Breast epithelium (tissue), 4 donors: ENCODE results near the gene CAPZA2. TPM values are rescaled to one million over a fixed set of nuclear protein-coding genes. Genes with fewer than 3 reads are reported as not detected.

Experiments used
- DNase-seq, 2 donors: peaks; one replicate each; pipeline ENCODE4 v3.0.0-alpha.2; 2019; ENCODE audit warnings: low spot score in 2 of 2
- H3K27ac ChIP-seq, 2 donors: fragments of 200-600 bp; sonication (generic) in 1 of 2; one replicate each; pipeline ENCODE4 v1.5.1; 2016 to 2019; ENCODE audit warnings: mild to moderate bottlenecking in 1 of 2
- H3K27me3 ChIP-seq, 2 donors: fragments of 200-600 bp; sonication (generic) in 1 of 2; one replicate each; pipeline versions ENCODE4 v1.5.1 to v1.6.0; 2017 to 2019; ENCODE audit warnings: control low read depth in 1 of 2, mild to moderate bottlenecking in 1 of 2
- H3K36me3 ChIP-seq: fragments of 200-600 bp; one replicate; pipeline ENCODE4 v1.5.1; 2019
- H3K4me1 ChIP-seq, 2 donors: fragments of 200-600 bp; sonication (generic); one replicate each; pipeline ENCODE4 v1.5.1; 2016 to 2019; ENCODE audit warnings: control low read depth in 1 of 2
- H3K4me3 ChIP-seq, 3 donors: fragments of 200-600 bp; sonication (generic); 1 replicate in 2 of 3; 2 replicates in 1 of 3; pipeline ENCODE4 v1.5.1; 2016 to 2019; ENCODE audit warnings: mild to moderate bottlenecking in 3 of 3, moderate library complexity in 2 of 3
- H3K9me3 ChIP-seq, 2 donors: fragments of 200-600 bp; sonication (generic) in 1 of 2; one replicate each; pipeline ENCODE4 v1.5.1; 2016 to 2019; ENCODE audit warnings: control low read depth in 1 of 2
- CTCF ChIP-seq, 3 donors: fragments of 450-650 bp; IDR thresholded peaks; one replicate each; pipeline ENCODE4 v1.5.1; 2016 to 2017; ENCODE audit warnings: antibody characterized with exemption in 3 of 3, mild to moderate bottlenecking in 3 of 3, moderate library complexity in 3 of 3
- POLR2A ChIP-seq: fragments of 450-650 bp; IDR thresholded peaks from one replicate; pipeline ENCODE4 v1.6.1; 2016; ENCODE audit warnings: antibody characterized with exemption, mild to moderate bottlenecking, moderate library complexity
- POLR2AphosphoS5 ChIP-seq, 3 donors: sonication (generic); formaldehyde crosslinking; IDR thresholded peaks; one replicate each; pipeline ENCODE4 v1.6.1; 2017; ENCODE audit warnings: antibody characterized with exemption in 3 of 3
- intact Hi-C: fragments of 100-400 bp; cut with DNase I; formaldehyde crosslinking; loops from one replicate; pipeline ENCODE4 v1.15.1; 2023; ENCODE audit warnings: low total_unique reads
- total RNA-seq, 3 donors: library from RNA; depleted of rRNA; stranded (reverse); fragments of >200 nt; gene quantifications; one replicate each; pipeline ENCODE4 v1.1.0, GENCODE V29; 2016

Gene CAPZA2
- total RNA-seq, 3 donors from 2014 or later = 117 to 138 (median 134) TPM

- TF ChIP-seq POLR2A (no peak), POLR2AphosphoS5 (IDR thresholded peaks at IDR 0.05) (no peak)
- Histone ChIP-seq H3K9me3 (no peaks in the 10 kb centered on the region), H3K27ac (no peak overlapping the region)
These were observed 37.9 kb upstream of the CAPZA2 start for GRCh38 chr7:116824449-116824848.

GRCh38 chr7:116828281-116828680, 34.1 kb upstream of the CAPZA2 start:
- intact Hi-C loops = no loop called here
- Histone ChIP-seq H3K27ac (no peak overlapping the region), H3K9me3 (no peaks in the 10 kb centered on the region), H3K4me1 (no peaks in the 10 kb centered on the region), H3K27me3 (no peaks in the 10 kb centered on the region), H3K36me3 (no peaks in the 10 kb centered on the region), H3K4me3 (no peak overlapping the region)
- DNase-seq = no peak
- TF ChIP-seq POLR2A (no peak), CTCF (IDR thresholded peaks at IDR 0.05) (no peak), POLR2AphosphoS5 (IDR thresholded peaks at IDR 0.05) (no peak)

More at GRCh38 chr7:116824449-116824848, 37.9 kb upstream of the CAPZA2 start:
- intact Hi-C loops = no loop called here
- H3K4me3 ChIP-seq = no peak overlapping the region
- H3K27me3 ChIP-seq = no peaks in the 10 kb centered on the region
- no peaks in the 10 kb centered on the region for H3K4me1 ChIP-seq
- H3K36me3 ChIP-seq = no peaks in the 10 kb centered on the region
- no peak for DNase-seq

GRCh38 chr7:116829041-116829440, 33.3 kb upstream of the CAPZA2 start:
- H3K36me3 ChIP-seq = no peaks in the 10 kb centered on the region
- intact Hi-C loops = no loop called here

GRCh38 chr7:116829493-116829892, 32.9 kb upstream of the CAPZA2 start:
- Histone ChIP-seq H3K36me3 (no peaks in the 10 kb centered on the region), H3K4me3 (no peak overlapping the region), H3K9me3 (no peaks in the 10 kb centered on the region), H3K27ac (no peak overlapping the region), H3K4me1 (no peaks in the 10 kb centered on the region), H3K27me3 (no peaks in the 10 kb centered on the region)
- intact Hi-C loops = no loop called here
- DNase-seq = no peak
- TF ChIP-seq CTCF (IDR thresholded peaks at IDR 0.05) (no peak), POLR2A (no peak), POLR2AphosphoS5 (IDR thresholded peaks at IDR 0.05) (no peak)

More at GRCh38 chr7:116829041-116829440, 33.3 kb upstream of the CAPZA2 start:
- H3K4me1 ChIP-seq = no peaks in the 10 kb centered on the region
- no peak overlapping the region for H3K4me3 ChIP-seq
- H3K27ac ChIP-seq = no peak overlapping the region
- no peaks in the 10 kb centered on the region for H3K9me3 ChIP-seq
- no peak for TF ChIP-seq POLR2AphosphoS5 (IDR thresholded peaks at IDR 0.05)
- no peak for DNase-seq
- no peaks in the 10 kb centered on the region for H3K27me3 ChIP-seq

- TF ChIP-seq CTCF (IDR thresholded peaks at IDR 0.05) (no peak), POLR2AphosphoS5 (IDR thresholded peaks at IDR 0.05) (no peak), POLR2A (no peak)
- no peaks in the 10 kb centered on the region for H3K27me3 ChIP-seq
- no peak overlapping the region for H3K4me3 ChIP-seq
- no peak for DNase-seq
- no peak overlapping the region for H3K27ac ChIP-seq
- intact Hi-C loops = loop anchor here (10.0 kb wide), 1 partner anchor 1708 kb away; no protein-coding TSS in a partner anchor
- H3K4me1 ChIP-seq = no peaks in the 10 kb centered on the region
- no peaks in the 10 kb centered on the region for H3K36me3 ChIP-seq
- no peaks in the 10 kb centered on the region for H3K9me3 ChIP-seq
These were observed 29.7 kb upstream of the CAPZA2 start for GRCh38 chr7:116832692-116833091.

- no peaks in the 10 kb centered on the region for H3K36me3 ChIP-seq
- no peak for DNase-seq
- H3K4me3 ChIP-seq = no peak overlapping the region
- TF ChIP-seq CTCF (IDR thresholded peaks at IDR 0.05) (no peak), POLR2A (no peak), POLR2AphosphoS5 (IDR thresholded peaks at IDR 0.05) (no peak)
- H3K27me3 ChIP-seq = no peaks in the 10 kb centered on the region
- no peaks in the 10 kb centered on the region for H3K9me3 ChIP-seq
- H3K4me1 ChIP-seq = no peaks in the 10 kb centered on the region
- no peak overlapping the region for H3K27ac ChIP-seq
- intact Hi-C loops = loop anchor here (10.0 kb wide), 1 partner anchor 1710 kb away; no protein-coding TSS in a partner anchor
These were observed 27.4 kb upstream of the CAPZA2 start for GRCh38 chr7:116834815-116835504.
